COR-L47 (cell line): Measurements from ENCODE around the gene ITPK1.
A peak's percentile ranks its signal among the peaks of the same experiment; 100 is the strongest.

Source experiments
- DNase-seq: peaks from one replicate; lab custom pipeline; 2025; lab: John Stamatoyannopoulos, UW

ITPK1 gene

GRCh38 chr14:93061380-93062012 lies 54.2 kb downstream of the ITPK1 start:
- no peak for DNase-seq

GRCh38 chr14:93060841-93061240 lies 54.9 kb downstream of the ITPK1 start:
- DNase-seq: no peak

GRCh38 chr14:93059917-93060545 lies 55.7 kb downstream of the ITPK1 start:
- no peak for DNase-seq

- DNase-seq: no peak
Observed at GRCh38 chr14:93059260-93059659, 56.5 kb downstream of the ITPK1 start.

GRCh38 chr14:93057586-93058280 lies 58.0 kb downstream of the ITPK1 start:
- DNase-seq: no peak

GRCh38 chr14:93056840-93057585 lies 58.7 kb downstream of the ITPK1 start:
- no peak for DNase-seq

- peak; percentile 24 for DNase-seq
Observed at GRCh38 chr14:93056166-93056839, 59.4 kb downstream of the ITPK1 start.

- no peak for DNase-seq
Observed at GRCh38 chr14:93055651-93056115, 60.0 kb downstream of the ITPK1 start.

GRCh38 chr14:93054876-93055275 lies 60.8 kb downstream of the ITPK1 start:
- no peak for DNase-seq

GRCh38 chr14:93054006-93054405 lies 61.7 kb downstream of the ITPK1 start:
- no peak for DNase-seq

GRCh38 chr14:93051600-93052546 lies 63.9 kb downstream of the ITPK1 start:
- no peak for DNase-seq

GRCh38 chr14:93050761-93051160 lies 65.0 kb downstream of the ITPK1 start:
- DNase-seq: no peak

- DNase-seq: no peak
Observed at GRCh38 chr14:93049867-93050331, 65.8 kb downstream of the ITPK1 start.

- DNase-seq: no peak
Observed at GRCh38 chr14:93049315-93049714, 66.4 kb downstream of the ITPK1 start.

GRCh38 chr14:93048843-93049242 lies 66.9 kb downstream of the ITPK1 start:
- DNase-seq: no peak

- no peak for DNase-seq
Observed at GRCh38 chr14:93047661-93048060, 68.1 kb downstream of the ITPK1 start.

GRCh38 chr14:93047157-93047556 lies 68.6 kb downstream of the ITPK1 start:
- DNase-seq: no peak

GRCh38 chr14:93046705-93047050 lies 69.0 kb downstream of the ITPK1 start:
- no peak for DNase-seq

- no peak for DNase-seq
Observed at GRCh38 chr14:93045965-93046704, 69.6 kb downstream of the ITPK1 start.

GRCh38 chr14:93045211-93045674 lies 70.5 kb downstream of the ITPK1 start:
- DNase-seq: no peak
